ACC112 (cell line): ENCODE results near the gene HDLBP.

Experiments
- H2AFZ ChIP-seq: fragments of 200-600 bp; sonication (generic); one replicate; pipeline ENCODE4 v1.6.0; 2017; ENCODE audit warnings: antibody characterized with exemption, low read length; ENCODE audit not compliant: unreplicated experiment
- H3K27ac ChIP-seq: fragments of 200-600 bp; sonication (generic); 2 replicates; pipeline ENCODE4 v1.5.1; 2014; ENCODE audit warnings: low read depth, mild to moderate bottlenecking, antibody characterized with exemption, low read length, moderate library complexity
- H3K27me3 ChIP-seq: fragments of 200-600 bp; sonication (generic); 2 replicates; pipeline ENCODE4 v1.6.1; 2014; ENCODE audit warnings: mild to moderate bottlenecking, antibody characterized with exemption, low read length, moderate library complexity, mixed read lengths; ENCODE audit not compliant: insufficient read depth
- H3K36me3 ChIP-seq: fragments of 200-600 bp; sonication (generic); 2 replicates; pipeline ENCODE4 v1.6.1; 2016; ENCODE audit warnings: mild to moderate bottlenecking, antibody characterized with exemption, low read length, moderate library complexity, mixed read lengths; ENCODE audit not compliant: insufficient read depth
- H3K4me1 ChIP-seq: fragments of 200-600 bp; sonication (generic); one replicate; pipeline ENCODE4 v1.6.1; 2016; ENCODE audit warnings: low read length, mixed read lengths; ENCODE audit not compliant: insufficient read depth, unreplicated experiment, control insufficient read depth
- H3K4me3 ChIP-seq: fragments of 200-600 bp; sonication (generic); 2 replicates; pipeline ENCODE4 v1.5.1; 2014; ENCODE audit warnings: mild to moderate bottlenecking, low read depth, low read length
- H3K79me2 ChIP-seq: fragments of 200-600 bp; sonication (generic); one replicate; pipeline ENCODE4 v1.6.0; 2016; ENCODE audit warnings: low read length; ENCODE audit not compliant: control insufficient read depth, unreplicated experiment, insufficient read depth

The HDLBP gene

DNA sequence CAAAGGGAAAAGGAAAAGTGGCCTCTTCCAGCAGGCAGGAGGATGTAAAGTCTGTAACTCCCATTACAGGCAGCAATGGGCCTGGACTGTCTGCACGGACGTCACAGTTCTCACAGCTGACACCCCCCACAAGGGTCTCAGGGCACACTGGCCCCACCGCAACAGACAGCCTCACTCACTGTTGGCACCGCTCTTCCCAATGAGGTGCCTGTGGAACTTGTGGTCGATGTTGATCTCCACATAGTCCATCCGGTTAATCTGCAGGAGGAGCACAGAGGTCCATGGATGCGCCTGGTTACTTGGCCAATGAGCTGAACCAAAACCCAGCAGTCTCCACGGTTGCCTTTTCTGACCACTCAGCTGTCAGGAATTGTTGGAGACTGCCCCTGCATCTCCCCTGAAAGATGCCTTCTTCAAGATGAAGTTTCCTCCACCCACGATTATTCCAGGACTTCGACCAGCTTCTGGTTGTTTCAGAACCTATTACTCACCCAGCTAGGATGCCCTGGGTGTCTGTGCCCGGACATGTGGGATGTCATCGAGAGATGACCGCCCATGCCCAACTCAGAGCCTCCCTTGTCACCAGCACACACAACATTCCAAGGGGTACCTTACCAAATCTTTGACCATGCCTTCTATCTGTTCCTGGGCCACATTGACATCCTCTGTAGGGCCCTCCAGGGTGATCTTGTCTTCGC lies 62.5 kb downstream of the HDLBP start:
- Histone ChIP-seq H3K4me1 (no peaks in the 10 kb centered on the region), H3K4me3 (no peak overlapping the region), H3K79me2 (peaks cover 50% of the 10 kb centered on the region), H3K36me3 (peaks cover 66% of the 10 kb centered on the region), H3K27ac (no peak overlapping the region), H3K27me3 (no peaks in the 10 kb centered on the region), H2AFZ (no peak overlapping the region)

DNA sequence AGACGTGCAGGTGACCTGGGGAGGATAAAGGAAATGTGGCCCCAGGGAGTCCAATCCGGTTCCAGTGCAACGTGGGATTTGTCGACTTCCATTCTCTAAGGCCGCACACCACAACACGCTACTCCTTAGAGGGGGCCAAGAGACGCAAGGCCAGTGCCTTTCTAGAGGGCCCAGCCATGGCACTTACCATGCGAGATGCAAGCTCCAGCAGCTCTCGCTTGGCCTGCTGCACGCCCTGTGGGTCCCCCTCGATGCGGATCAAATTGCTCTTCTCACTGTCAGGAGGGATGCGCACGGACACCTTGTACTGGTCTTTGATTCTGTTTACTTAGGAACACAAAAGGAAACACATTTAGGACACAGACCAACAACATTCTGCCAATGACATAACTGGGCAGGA lies 65.8 kb downstream of the HDLBP start:
- Histone ChIP-seq H3K27ac (no peak overlapping the region), H3K4me1 (no peaks in the 10 kb centered on the region), H3K4me3 (no peak overlapping the region), H3K27me3 (no peaks in the 10 kb centered on the region), H2AFZ (no peak overlapping the region), H3K36me3 (peaks cover 69% of the 10 kb centered on the region), H3K79me2 (peaks cover 39% of the 10 kb centered on the region)

DNA sequence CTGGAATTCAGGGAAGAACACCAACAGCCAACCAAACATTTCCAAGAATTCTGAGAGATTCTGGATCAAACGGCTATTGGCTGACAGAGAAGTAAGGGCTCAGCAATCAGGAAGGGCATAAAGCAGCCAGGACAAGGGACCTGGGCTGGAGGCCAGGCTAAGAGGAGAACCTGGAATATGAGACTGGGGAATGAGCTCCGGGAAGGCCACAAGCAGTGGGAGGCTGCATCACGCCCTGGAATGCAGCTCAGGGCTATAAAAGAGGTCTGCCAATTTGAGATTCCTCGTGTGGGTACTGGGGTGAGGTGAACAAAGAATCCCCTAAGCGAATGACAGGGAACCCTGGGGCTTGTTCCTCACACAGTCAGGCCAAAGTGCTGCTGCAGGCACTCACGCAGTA lies 66.6 kb downstream of the HDLBP start:
- Histone ChIP-seq H2AFZ (no peak overlapping the region), H3K36me3 (peaks cover 73% of the 10 kb centered on the region), H3K79me2 (peaks cover 41% of the 10 kb centered on the region), H3K4me1 (no peaks in the 10 kb centered on the region), H3K27me3 (no peaks in the 10 kb centered on the region), H3K27ac (no peak overlapping the region), H3K4me3 (no peak overlapping the region)

DNA sequence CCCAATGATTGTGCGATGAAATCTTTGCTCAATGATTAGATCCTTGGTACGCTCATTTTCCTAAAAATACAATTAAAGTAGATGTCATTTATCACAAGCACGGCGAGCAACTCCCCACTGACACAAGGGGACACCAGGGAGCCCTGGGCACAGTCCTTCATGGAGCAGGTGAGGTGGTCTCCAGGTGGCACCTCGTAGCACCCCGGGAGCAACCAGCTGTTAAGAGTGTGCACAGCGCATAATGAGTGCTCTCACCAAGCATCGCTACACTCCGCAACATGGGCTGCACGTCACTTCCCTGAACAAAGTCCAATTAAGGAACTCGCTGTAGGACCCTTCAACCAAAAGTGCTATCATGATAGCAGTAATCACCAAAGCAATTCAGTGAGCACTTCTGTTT lies 67.2 kb downstream of the HDLBP start:
- Histone ChIP-seq H3K27me3 (no peaks in the 10 kb centered on the region), H3K4me3 (no peak overlapping the region), H3K4me1 (no peaks in the 10 kb centered on the region), H3K27ac (no peak overlapping the region), H3K36me3 (peaks cover 73% of the 10 kb centered on the region), H3K79me2 (peaks cover 40% of the 10 kb centered on the region), H2AFZ (no peak overlapping the region)

DNA sequence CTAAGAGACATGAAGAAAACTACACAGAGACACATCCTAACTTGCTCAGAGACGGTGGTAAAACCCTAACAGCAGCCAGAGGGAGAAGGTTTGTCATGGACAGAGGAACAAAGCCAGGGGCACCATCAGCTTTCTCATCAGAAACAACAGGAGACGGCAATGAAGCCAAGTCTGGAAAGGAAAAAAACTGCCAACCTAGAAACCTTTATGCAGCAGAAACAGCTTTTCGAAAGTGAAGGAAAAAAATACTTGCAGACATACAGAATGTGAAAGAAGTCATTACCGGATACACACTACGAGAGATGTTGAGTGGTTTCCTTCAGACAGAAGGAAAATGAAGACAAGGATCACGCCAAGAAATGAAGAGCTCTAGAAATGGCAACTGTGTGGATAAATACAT lies 71.1 kb downstream of the HDLBP start:
- Histone ChIP-seq H3K4me1 (no peaks in the 10 kb centered on the region), H3K36me3 (peaks cover 83% of the 10 kb centered on the region), H3K27ac (no peak overlapping the region), H3K27me3 (no peaks in the 10 kb centered on the region), H3K79me2 (peaks cover 46% of the 10 kb centered on the region), H2AFZ (no peak overlapping the region), H3K4me3 (no peak overlapping the region)

DNA sequence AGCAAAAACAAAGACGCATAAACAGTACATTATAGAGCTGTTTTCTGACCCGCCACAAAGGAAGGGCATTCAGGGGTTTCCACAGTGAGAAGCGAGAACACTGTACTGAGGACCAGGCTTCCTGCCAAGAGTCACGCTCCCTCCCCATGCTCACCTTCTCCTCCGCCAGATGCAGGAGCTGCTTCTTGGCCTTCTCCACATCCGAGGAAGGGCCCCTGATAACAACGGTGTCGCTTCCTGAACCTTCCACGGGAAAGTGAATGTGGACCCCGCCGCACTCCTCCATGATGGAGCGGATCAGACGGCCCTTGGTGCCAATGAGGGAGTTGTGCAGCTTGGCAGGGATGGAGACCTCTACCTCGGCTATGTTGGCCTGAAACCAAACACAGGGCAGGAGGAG lies 73.2 kb downstream of the HDLBP start:
- H3K27ac ChIP-seq: no peak overlapping the region
- no peak overlapping the region for H2AFZ ChIP-seq

DNA sequence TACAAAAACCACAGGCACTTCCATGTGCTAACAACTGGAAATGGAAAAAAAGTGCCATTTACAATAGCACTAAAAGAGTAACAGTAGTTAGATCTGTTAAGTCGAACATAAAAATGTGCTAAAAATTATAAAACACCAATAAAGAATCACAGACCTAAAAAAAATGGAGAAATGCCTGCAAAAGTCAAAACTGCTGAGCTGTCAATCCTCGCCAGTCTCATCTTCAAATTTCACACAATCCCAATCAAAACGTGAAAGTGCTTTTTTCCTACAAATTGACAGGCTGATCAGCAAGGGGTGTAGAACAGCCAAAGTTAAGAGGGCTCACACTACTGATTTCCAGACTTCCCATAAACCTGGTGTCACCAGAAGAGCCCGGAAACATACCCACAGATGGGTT lies 73.8 kb downstream of the HDLBP start:
- no peak overlapping the region for H3K27ac ChIP-seq
- no peak overlapping the region for H3K4me3 ChIP-seq
- H3K79me2 ChIP-seq: peaks cover 43% of the 10 kb centered on the region
- peaks cover 78% of the 10 kb centered on the region for H3K36me3 ChIP-seq
- H3K27me3 ChIP-seq: no peaks in the 10 kb centered on the region
- H2AFZ ChIP-seq: no peak overlapping the region
- no peaks in the 10 kb centered on the region for H3K4me1 ChIP-seq

More for the DNA sequence above, 73.2 kb downstream of the HDLBP start:
- H3K27me3 ChIP-seq: no peaks in the 10 kb centered on the region
- H3K4me3 ChIP-seq: no peak overlapping the region
- no peaks in the 10 kb centered on the region for H3K4me1 ChIP-seq
- H3K36me3 ChIP-seq: peaks cover 80% of the 10 kb centered on the region
- H3K79me2 ChIP-seq: peaks cover 49% of the 10 kb centered on the region

DNA sequence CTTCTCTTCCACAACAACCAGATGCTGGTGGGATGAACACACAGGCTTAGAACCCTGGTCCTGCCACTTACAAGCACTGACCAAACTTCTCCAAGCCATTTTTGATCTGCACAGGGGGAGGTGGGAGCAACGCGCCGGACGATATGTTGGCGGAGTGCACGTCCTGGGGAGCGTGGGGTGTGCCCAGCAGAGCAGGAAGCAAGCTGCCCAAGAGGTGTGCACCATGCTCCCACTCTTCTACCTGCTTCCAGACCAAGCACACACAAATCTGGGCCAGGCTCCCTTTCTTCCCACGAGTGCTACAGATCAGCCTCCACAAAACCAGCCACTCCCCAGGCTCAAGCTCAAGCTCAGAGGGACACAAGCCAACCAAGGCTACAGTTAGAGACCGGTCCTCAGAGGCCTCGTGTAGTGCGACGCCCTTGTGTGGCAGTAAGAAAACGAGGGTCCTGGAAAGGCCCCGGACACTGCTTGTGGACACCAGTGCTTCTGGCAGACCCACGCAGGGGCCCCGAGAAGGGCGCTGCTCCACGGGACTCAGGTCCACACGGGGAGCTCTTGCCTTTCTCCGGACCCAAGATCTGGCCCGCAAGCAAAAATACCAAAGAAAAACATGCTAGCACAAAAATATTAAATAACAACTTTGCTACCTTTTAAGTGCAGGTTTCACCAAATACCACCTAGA lies 75.0 kb downstream of the HDLBP start:
- Histone ChIP-seq H3K4me3 (no peak overlapping the region), H3K79me2 (peaks cover 38% of the 10 kb centered on the region), H3K27me3 (no peaks in the 10 kb centered on the region), H3K4me1 (no peaks in the 10 kb centered on the region), H3K36me3 (peaks cover 74% of the 10 kb centered on the region), H2AFZ (no peak overlapping the region), H3K27ac (no peak overlapping the region)

DNA sequence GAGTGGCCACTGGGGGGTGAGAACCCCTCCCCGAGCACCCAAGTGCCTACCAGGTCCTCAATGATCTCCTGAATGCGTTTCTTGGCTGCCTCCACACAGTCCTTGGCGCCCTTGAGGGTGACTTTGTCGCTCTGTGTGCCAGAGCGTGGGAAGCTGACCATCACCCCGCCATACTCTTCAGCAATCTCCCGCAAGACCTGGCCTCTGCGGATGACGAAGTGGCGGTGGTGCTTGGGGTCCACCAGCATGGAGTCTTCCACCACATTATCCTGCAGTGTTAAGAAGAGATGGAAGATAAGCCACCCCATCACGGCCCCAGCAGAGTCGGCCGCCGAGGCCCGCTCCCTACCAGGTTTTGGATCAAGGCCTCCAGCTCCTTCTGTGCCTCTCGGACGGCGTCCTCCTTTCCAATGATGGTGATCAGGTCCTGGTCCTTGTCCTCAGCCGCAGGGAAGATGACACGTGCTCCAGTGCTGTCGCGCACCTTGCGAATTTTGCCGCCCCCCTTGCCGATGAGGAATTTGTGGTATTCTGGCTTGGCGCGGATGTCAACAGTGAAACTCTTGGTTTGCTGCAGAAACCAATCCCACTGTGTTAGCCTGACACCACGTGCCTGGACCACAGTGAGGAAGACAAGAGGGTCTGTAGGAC lies 75.8 kb downstream of the HDLBP start:
- Histone ChIP-seq H2AFZ (no peak overlapping the region), H3K79me2 (peaks cover 36% of the 10 kb centered on the region), H3K4me3 (no peak overlapping the region), H3K27me3 (no peaks in the 10 kb centered on the region), H3K36me3 (peaks cover 77% of the 10 kb centered on the region), H3K27ac (no peak overlapping the region), H3K4me1 (no peaks in the 10 kb centered on the region)

DNA sequence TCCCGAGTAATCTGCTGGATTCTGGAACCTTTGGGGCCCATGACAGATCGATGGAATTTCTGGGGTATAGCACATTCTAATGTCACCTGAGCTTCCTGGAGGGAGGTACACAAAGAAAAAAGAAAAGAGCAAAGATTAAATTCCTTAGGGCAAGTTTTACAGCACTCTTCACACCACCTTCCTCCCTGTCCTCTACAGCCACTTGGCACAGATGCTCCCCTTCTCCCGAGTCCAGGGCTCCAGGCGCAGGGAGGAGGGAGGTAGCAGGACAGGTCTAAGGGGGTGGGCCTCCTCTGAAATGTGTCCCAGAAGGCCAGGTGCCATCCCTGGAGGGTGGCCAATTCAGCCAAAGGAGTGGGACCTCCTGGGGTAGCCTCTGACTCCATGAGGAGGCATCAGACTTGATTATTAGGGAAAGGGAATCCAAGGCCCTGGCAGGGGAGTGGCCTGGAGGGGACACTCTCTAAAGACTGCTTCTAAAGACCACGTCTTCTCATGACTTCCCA lies 76.7 kb downstream of the HDLBP start:
- peaks cover 29% of the 10 kb centered on the region for H3K79me2 ChIP-seq
- H3K27me3 ChIP-seq: no peaks in the 10 kb centered on the region
- no peak overlapping the region for H3K4me3 ChIP-seq
- H2AFZ ChIP-seq: no peak overlapping the region
- peaks cover 74% of the 10 kb centered on the region for H3K36me3 ChIP-seq
- H3K4me1 ChIP-seq: no peaks in the 10 kb centered on the region
- no peak overlapping the region for H3K27ac ChIP-seq
